ENCODE results near the gene PGRMC2. TPM values are rescaled to one million over a fixed set of nuclear protein-coding genes. Genes with fewer than 3 reads are reported as not detected.
A peak's percentile ranks its signal among the peaks of the same experiment; 100 is the strongest.

Gene PGRMC2
- total and polyA plus RNA-seq, 2 donors (not counting 1 experiment from before 2014, with no cell fraction given) = 30.4 to 95.6 TPM

DNA sequence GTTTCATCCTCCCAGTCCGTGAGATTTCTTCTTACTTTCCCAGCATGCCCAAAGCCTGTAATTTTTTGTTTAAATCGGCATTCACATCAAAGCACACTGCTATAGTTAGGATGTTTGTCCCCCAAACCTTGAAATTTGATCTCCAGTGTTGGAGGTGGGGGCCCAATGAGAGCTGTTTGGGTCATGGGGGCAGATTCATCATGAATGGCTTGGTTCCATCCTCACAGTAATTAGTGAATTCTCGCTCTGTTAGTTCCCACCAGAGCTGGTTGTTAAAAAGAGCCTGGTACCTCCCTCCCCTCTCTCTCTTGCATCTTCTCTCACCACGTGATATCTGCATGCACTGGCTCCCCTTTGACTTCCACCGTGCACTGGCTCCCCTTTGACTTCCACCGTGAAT is 40.5 kb upstream of the PGRMC2 start:
- Histone ChIP-seq H3K4me1 (ENCODE audit: control insufficient read depth, extremely low read depth, insufficient read depth, low read length) (peaks cover 2% of the 10 kb centered on the region), H3K9me3 (ENCODE audit: control insufficient read depth, insufficient read depth, low read depth, low read length) (no peaks in the 10 kb centered on the region), H2AFZ (ENCODE audit: low read length) (no peak overlapping the region), H3K27ac (ENCODE audit: insufficient read depth, low read length) (no peak overlapping the region), H3K79me2 (ENCODE audit: control insufficient read depth, insufficient read depth, low read length) (no peaks in the 10 kb centered on the region), H4K20me1 (ENCODE audit: control insufficient read depth, extremely low read depth, insufficient read depth, low read length) (no peaks in the 10 kb centered on the region), H3K36me3 (ENCODE audit: control insufficient read depth, insufficient read depth, low read length) (no peaks in the 10 kb centered on the region), H3K27me3 (ENCODE audit: control insufficient read depth, insufficient read depth, low read length) (no peaks in the 10 kb centered on the region), H3K9ac (ENCODE audit: insufficient read depth, low read length) (no peak overlapping the region), H3K4me3 (replicated peaks in 1 of 4; ENCODE audit: control extremely low read depth in 1 of 4, insufficient read depth in 1 of 4, low read depth in 3 of 4, low read length in 4 of 4) (no peak overlapping the region), H3K4me2 (ENCODE audit: extremely low read depth, insufficient read depth, low read length) (no peak overlapping the region)
- no peak for DNase-seq (ENCODE audit: low read depth in 2 of 2)
- TF ChIP-seq, protein P1, sequence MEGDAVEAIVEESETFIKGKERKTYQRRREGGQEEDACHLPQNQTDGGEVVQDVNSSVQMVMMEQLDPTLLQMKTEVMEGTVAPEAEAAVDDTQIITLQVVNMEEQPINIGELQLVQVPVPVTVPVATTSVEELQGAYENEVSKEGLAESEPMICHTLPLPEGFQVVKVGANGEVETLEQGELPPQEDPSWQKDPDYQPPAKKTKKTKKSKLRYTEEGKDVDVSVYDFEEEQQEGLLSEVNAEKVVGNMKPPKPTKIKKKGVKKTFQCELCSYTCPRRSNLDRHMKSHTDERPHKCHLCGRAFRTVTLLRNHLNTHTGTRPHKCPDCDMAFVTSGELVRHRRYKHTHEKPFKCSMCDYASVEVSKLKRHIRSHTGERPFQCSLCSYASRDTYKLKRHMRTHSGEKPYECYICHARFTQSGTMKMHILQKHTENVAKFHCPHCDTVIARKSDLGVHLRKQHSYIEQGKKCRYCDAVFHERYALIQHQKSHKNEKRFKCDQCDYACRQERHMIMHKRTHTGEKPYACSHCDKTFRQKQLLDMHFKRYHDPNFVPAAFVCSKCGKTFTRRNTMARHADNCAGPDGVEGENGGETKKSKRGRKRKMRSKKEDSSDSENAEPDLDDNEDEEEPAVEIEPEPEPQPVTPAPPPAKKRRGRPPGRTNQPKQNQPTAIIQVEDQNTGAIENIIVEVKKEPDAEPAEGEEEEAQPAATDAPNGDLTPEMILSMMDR (conservative IDR thresholded peaks at IDR 0.05 in 1 of 2, IDR thresholded peaks at IDR 0.05 in 1 of 2; ENCODE audit: low read depth in 1 of 2, low read length in 2 of 2) = no peak
- no peak for TF ChIP-seq EZH2 (IDR thresholded peaks at IDR 0.05; ENCODE audit: low read length, missing control alignments)

GRCh38 chr4:128323401-128323800 is 35.8 kb upstream of the PGRMC2 start:
- H3K9me3 ChIP-seq (ENCODE audit: control insufficient read depth, insufficient read depth, low read depth, low read length) = no peaks in the 10 kb centered on the region
- no peaks in the 10 kb centered on the region for H3K27me3 ChIP-seq (ENCODE audit: control insufficient read depth, insufficient read depth, low read length)
- H3K4me1 ChIP-seq (ENCODE audit: control insufficient read depth, extremely low read depth, insufficient read depth, low read length) = peaks cover 8% of the 10 kb centered on the region
- no peak overlapping the region for H3K27ac ChIP-seq (ENCODE audit: insufficient read depth, low read length)
- no peak overlapping the region for H3K4me2 ChIP-seq (ENCODE audit: extremely low read depth, insufficient read depth, low read length)
- H2AFZ ChIP-seq (ENCODE audit: low read length) = no peak overlapping the region
- H3K9ac ChIP-seq (ENCODE audit: insufficient read depth, low read length) = no peak overlapping the region
- no peaks in the 10 kb centered on the region for H3K79me2 ChIP-seq (ENCODE audit: control insufficient read depth, insufficient read depth, low read length)
- TF ChIP-seq, protein P1 (conservative IDR thresholded peaks at IDR 0.05 in 1 of 2, IDR thresholded peaks at IDR 0.05 in 1 of 2; ENCODE audit: low read depth in 1 of 2, low read length in 2 of 2) = no peak
- TF ChIP-seq EZH2 (IDR thresholded peaks at IDR 0.05; ENCODE audit: low read length, missing control alignments) = no peak
- no peak for DNase-seq (ENCODE audit: low read depth in 2 of 2)
- no peaks in the 10 kb centered on the region for H4K20me1 ChIP-seq (ENCODE audit: control insufficient read depth, extremely low read depth, insufficient read depth, low read length)
- H3K36me3 ChIP-seq (ENCODE audit: control insufficient read depth, insufficient read depth, low read length) = no peaks in the 10 kb centered on the region
- H3K4me3 ChIP-seq (replicated peaks in 1 of 4; ENCODE audit: control extremely low read depth in 1 of 4, insufficient read depth in 1 of 4, low read depth in 3 of 4, low read length in 4 of 4) = no peak overlapping the region

GRCh38 chr4:128322986-128323385 is 35.4 kb upstream of the PGRMC2 start:
- no peaks in the 10 kb centered on the region for H4K20me1 ChIP-seq (ENCODE audit: control insufficient read depth, extremely low read depth, insufficient read depth, low read length)
- H3K36me3 ChIP-seq (ENCODE audit: control insufficient read depth, insufficient read depth, low read length) = no peaks in the 10 kb centered on the region
- H3K4me1 ChIP-seq (ENCODE audit: control insufficient read depth, extremely low read depth, insufficient read depth, low read length) = peaks cover 8% of the 10 kb centered on the region
- H3K9ac ChIP-seq (ENCODE audit: insufficient read depth, low read length) = no peak overlapping the region
- TF ChIP-seq, protein P1 (conservative IDR thresholded peaks at IDR 0.05 in 1 of 2, IDR thresholded peaks at IDR 0.05 in 1 of 2; ENCODE audit: low read depth in 1 of 2, low read length in 2 of 2) = no peak
- no peak for TF ChIP-seq EZH2 (IDR thresholded peaks at IDR 0.05; ENCODE audit: low read length, missing control alignments)
- no peaks in the 10 kb centered on the region for H3K79me2 ChIP-seq (ENCODE audit: control insufficient read depth, insufficient read depth, low read length)
- H3K27me3 ChIP-seq (ENCODE audit: control insufficient read depth, insufficient read depth, low read length) = no peaks in the 10 kb centered on the region
- DNase-seq (ENCODE audit: low read depth in 2 of 2) = peak in 1 of 2 donors; percentile 98
- H3K4me2 ChIP-seq (ENCODE audit: extremely low read depth, insufficient read depth, low read length) = no peak overlapping the region
- H3K27ac ChIP-seq (ENCODE audit: insufficient read depth, low read length) = no peak overlapping the region
- H2AFZ ChIP-seq (ENCODE audit: low read length) = no peak overlapping the region
- H3K9me3 ChIP-seq (ENCODE audit: control insufficient read depth, insufficient read depth, low read depth, low read length) = no peaks in the 10 kb centered on the region
- H3K4me3 ChIP-seq (replicated peaks in 1 of 4; ENCODE audit: control extremely low read depth in 1 of 4, insufficient read depth in 1 of 4, low read depth in 3 of 4, low read length in 4 of 4) = no peak overlapping the region
